Cardiac fibroblast (primary cell): ENCODE results near the gene FHDC1.

Experiments used
- DNase-seq, 2 donors: peaks; one replicate each; pipeline versions ENCODE4 v3.0.0 to v3.0.0-alpha.2; 2010; ENCODE audit warnings: low read depth in 2 of 2
- H3K4me3 ChIP-seq, 2 donors: replicated peaks in 1 of 2; 1 replicate in 1 of 2; 2 replicates in 1 of 2; pipeline ENCODE4 v1.5.1; 2011; ENCODE audit warnings: low read depth in 2 of 2, low read length in 2 of 2, mild to moderate bottlenecking in 2 of 2, moderate library complexity in 1 of 2
- TF ChIP-seq, protein P1 (sequence below): IDR thresholded peaks from one replicate; pipeline ENCODE4 v1.5.1; 2011; ENCODE audit warnings: low read depth, mild to moderate bottlenecking, low read length, inconsistent platforms

Gene FHDC1

DNA sequence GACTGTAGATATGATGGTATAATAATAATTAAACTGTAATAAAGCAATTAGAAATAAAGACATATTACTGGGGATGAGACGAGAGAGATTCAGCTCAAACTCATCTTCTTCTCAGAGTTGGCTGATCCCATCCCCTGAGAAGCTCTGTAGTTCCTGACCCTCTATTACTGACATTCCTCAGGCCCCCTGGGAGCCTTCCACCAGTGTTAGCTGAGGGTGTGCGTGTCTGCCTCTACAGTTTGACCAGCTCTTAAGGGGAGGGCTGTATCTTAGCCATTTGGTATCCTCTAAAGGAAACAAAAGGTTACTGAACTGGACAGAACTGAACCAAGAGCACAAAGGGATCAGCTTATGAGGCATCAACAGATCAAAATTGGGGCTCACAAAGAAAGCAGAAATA, 11.2 kb downstream of the FHDC1 start:
- TF ChIP-seq, protein P1, sequence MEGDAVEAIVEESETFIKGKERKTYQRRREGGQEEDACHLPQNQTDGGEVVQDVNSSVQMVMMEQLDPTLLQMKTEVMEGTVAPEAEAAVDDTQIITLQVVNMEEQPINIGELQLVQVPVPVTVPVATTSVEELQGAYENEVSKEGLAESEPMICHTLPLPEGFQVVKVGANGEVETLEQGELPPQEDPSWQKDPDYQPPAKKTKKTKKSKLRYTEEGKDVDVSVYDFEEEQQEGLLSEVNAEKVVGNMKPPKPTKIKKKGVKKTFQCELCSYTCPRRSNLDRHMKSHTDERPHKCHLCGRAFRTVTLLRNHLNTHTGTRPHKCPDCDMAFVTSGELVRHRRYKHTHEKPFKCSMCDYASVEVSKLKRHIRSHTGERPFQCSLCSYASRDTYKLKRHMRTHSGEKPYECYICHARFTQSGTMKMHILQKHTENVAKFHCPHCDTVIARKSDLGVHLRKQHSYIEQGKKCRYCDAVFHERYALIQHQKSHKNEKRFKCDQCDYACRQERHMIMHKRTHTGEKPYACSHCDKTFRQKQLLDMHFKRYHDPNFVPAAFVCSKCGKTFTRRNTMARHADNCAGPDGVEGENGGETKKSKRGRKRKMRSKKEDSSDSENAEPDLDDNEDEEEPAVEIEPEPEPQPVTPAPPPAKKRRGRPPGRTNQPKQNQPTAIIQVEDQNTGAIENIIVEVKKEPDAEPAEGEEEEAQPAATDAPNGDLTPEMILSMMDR = no peak
- no peak overlapping the region for H3K4me3 ChIP-seq
- peak in 1 of 2 donors; percentile 17 for DNase-seq

DNA sequence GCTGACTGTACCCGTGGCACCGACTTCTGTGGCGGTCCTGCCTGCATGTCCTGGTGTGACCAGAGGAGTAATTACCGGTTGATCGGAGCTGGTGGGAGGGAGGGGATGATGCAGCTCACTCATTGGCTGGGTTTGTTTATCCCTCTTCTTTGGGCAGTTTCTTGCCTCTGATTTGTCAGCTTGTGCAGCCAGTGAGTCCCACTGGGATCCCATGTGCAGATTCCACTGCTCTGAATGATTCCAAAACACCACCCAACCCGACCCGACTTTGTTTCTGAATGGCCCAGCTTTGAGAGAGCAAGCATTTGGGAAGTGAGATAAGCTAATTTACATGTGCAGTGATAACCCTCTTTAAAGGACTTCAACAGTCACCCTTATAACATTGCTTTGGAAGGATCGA, 13.8 kb downstream of the FHDC1 start:
- TF ChIP-seq, protein P1 = no peak
- DNase-seq = no peak
- no peak overlapping the region for H3K4me3 ChIP-seq

DNA sequence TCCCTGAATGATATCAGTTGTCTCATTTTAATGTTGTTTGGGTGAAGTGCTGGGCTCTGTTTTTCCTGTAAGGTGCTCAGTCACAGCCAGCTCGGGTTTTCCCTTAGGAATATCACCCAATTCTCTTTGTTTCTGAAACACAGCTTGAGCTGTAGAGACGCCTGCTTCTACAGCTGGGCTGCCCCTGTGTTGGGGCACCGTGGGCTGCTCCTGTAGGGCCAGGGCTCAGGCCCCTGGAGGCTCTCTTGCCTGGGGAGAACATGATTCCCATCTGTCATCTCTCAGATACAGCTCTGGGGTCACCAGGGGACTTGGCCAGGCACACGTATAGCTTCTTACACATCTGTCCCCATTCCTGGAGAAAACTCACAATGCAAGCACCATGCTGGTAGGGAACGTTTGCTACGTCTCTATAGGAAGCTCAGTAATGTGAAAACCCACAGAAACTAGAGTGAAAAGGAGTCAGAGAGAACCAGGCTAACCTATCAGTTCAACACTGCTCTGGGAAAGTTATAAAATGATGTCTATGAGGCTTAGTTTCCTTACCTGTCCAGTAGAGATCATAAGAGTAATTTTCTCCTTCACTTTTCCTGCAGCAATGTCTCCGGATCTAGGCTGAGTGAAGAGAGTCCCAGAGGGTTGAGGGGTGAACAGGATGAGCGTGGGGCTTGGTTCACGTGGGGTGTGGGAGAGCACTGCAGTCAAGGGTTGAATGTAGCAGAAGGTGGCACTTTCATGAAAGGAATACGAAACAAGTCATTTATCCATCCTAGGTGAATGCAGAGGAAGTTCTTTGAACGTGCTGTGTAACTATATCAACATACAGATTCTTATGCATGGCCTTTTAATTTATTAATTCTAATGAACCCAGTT, 14.5 kb downstream of the FHDC1 start:
- no peak overlapping the region for H3K4me3 ChIP-seq
- DNase-seq = no peak
- TF ChIP-seq, protein P1 = no peak

DNA sequence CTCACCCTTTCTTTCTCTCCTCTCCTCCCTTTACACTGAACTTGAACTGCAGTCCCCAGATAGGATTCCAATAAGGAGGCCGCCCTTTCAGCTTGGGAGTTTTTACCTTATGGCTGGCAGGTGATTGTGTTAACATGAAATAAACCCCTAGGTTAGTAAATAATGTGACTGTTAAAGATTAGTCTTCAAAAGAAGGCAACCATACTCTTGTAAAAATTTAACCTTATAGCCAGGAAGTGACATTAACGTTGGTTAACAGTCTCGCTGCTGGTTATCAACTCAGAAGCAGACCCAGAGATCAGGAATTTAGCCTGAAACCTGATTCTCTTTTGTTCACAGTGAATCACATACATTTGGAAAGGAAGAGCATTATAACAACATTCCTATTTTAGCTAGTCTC, 15.2 kb downstream of the FHDC1 start:
- TF ChIP-seq, protein P1 = no peak
- no peak overlapping the region for H3K4me3 ChIP-seq
- DNase-seq = no peak

DNA sequence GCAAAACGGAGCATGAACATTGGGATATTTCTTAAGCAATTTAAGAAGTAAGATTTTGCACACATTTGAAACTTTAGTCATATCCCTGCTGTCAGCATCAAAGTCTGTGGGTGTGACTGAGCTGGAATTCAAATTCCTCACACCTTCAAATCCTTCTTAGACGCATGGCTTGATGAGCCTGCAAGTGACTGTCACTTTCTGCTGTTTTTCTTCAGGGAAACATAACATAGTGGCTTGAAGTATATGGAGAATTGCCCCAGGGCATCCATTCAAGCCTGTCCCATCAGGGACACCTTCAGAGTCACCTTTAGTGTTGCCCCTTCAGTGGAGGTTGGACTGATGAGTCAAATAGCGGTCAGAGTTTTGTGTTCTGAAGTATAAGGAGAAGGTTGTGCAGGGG, 17.4 kb downstream of the FHDC1 start:
- no peak for DNase-seq
- no peak overlapping the region for H3K4me3 ChIP-seq
- TF ChIP-seq, protein P1 = no peak

DNA sequence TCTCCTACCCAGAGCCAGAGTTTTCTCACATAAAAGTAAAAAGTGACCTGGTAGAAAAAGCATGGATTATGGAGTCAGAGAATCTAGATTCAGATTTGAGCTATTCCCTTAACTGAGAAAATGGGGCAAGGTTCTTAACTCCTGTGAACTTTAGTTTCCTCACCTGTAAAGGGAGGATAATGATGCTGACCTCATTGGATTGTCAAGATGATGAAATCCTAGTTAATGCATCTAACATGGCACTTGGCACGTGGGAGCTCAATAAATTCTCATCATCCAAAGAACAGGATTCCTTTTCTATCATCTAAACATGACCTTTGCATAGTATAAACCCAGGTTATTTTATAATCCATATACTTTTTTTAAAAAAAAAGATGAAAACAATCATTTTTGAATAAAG, 18.6 kb downstream of the FHDC1 start:
- TF ChIP-seq, protein P1 = no peak
- DNase-seq = no peak

More for the DNA sequence above, 18.6 kb downstream of the FHDC1 start:
- H3K4me3 ChIP-seq = no peak overlapping the region
